Posterior cingulate gyrus (tissue), 11 donors: ENCODE data around the gene EPHA1.
A peak's percentile ranks its signal among the peaks of the same experiment; 100 is the strongest.

Experiments used
- DNase-seq, 10 donors: peaks; one replicate each; pipeline versions ENCODE4 v3.0.0 to v3.0.0-alpha.2; 2020 to 2021; ENCODE audit warnings: mixed read lengths in 3 of 10
- intact Hi-C: fragments of 100-400 bp; cut with DNase I; formaldehyde crosslinking; loops from one replicate; pipeline ENCODE4 v1.15.1; 2023

Gene EPHA1

DNA sequence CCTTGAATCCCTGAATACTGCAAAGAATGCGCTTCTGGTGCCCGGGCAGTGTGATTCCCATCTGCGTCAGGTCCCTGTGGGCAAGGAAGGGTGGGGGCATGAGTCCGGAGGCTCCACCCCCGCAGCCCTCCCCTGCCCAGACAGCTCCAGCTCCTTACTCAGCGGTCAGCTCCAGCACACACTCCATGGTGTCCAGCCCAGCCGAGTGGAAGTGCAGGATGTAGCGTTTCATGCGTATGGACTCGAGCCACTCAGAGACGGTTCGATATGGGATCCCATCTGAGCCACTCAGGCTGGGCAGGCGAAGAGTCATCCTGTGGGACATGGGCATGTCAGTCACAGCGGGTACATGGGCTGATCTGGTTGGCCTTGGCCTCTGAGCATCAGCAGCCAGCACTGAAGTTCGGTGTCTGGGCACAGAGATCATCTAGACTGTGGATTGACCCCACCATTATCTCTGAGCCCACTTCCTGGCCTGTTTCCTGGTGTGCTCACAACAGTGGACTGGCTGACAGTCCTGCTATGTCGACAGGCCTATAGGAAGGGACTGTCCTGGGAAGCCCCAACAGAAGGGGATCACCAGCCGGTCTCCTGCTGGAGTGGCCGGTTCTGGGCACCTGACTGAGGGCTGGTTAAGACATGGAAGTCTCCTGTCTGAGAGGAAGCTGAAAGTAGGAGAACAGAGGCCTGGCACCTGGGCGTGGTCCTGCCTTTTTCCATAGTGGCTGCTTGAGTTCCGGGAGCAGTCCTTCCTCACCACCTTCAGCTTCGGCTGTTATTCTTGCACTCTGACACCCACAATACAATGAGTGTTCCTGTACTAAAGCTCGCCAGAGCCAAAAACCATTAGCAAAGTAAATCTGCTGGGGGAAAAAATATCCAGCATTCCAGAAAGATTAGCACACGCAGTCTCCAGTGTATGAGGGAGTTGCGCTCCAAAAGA, 16.9 kb downstream of the EPHA1 start:
- intact Hi-C loops: no loop called here
- peak in 2 of 10 donors; percentile 74 to 87 for DNase-seq

DNA sequence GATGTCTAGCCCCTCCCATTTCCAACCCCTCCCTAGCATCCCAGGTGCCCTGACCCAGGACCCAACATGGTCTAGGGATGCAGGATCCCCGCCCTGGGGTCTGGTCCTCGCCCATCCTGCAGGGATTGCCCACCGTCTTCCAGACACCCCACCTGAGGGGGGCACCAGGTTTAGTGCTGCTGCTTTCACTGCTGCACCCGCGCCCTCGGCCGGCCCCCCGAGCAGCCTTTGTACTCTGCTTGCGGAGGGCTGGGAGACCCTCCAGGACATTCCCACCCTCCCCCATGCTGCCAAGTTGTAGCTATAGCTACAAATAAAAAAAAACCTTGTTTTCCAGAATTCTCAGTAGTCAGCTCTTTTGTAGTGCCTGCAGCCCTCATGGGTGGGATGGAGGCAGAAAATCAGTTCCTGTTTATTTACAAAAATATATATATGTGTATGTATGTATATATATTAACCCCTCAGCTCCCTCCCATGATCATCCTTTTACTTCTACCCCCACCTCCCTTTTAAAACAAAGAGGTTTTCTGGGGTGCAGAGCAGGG, 17.8 kb downstream of the EPHA1 start:
- intact Hi-C loops: no loop called here
- DNase-seq: peak in 2 of 10 donors; percentile 39 to 66

DNA sequence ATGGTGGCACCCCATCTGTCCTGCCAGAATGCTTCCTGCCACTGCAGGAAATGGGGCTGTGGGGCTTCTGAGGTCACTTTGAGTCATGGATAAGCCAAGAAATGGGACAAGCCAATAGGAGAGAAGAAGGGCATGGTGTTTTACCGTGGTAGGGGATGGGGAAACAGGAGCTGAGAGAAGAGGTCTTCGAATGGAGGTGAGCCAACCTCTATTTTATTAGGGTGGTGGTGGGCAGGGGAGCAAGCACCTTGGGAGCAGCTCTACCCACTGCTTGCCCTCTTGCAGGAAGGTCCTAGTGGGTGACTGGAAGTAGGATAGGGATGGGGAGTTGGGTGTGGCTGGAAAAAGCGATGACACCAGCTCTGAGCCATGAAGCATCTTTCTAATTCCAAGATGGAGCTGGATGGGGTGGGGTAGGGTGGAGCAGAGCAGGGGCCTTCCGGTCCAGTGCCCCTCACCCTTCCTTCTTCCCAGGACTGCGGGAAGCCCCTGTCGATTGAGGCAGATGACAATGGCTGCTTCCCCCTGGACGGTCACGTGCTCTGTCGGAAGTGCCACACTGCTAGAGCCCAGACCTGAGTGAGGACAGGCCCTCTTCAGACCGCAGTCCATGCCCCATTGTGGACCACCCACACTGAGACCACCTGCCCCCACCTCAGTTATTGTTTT, 18.4 kb downstream of the EPHA1 start:
- intact Hi-C loops: no loop called here

GRCh38 chr7:143389316-143390103, 19.1 kb downstream of the EPHA1 start:
- intact Hi-C loops: no loop called here
- peak in 2 of 10 donors; percentile 67 to 81 for DNase-seq

More for the DNA sequence above, 18.4 kb downstream of the EPHA1 start:
- DNase-seq: peak in 1 of 10 donors; percentile 67

DNA sequence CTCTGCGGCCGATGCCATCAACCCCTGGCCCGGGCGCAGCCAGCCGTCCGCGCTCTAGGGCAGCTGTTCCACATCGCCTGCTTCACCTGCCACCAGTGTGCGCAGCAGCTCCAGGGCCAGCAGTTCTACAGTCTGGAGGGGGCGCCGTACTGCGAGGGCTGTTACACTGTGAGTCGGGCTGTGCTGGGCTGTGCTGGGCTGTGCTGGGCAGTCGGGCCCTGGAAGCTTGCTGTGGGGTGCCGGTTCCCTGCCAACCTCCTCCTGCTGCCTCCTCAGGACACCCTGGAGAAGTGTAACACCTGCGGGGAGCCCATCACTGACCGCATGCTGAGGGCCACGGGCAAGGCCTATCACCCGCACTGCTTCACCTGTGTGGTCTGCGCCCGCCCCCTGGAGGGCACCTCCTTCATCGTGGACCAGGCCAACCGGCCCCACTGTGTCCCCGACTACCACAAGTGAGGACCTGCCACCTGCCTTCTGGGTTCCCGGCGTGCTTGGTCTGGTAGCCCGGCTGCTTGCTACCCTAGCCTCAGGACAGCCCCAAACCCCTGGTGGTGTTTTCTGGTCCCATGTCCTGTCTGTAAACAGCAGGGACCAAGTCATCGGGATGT, 20.1 kb downstream of the EPHA1 start:
- intact Hi-C loops: no loop called here
- DNase-seq: peak in 2 of 10 donors; percentile 79 to 84

DNA sequence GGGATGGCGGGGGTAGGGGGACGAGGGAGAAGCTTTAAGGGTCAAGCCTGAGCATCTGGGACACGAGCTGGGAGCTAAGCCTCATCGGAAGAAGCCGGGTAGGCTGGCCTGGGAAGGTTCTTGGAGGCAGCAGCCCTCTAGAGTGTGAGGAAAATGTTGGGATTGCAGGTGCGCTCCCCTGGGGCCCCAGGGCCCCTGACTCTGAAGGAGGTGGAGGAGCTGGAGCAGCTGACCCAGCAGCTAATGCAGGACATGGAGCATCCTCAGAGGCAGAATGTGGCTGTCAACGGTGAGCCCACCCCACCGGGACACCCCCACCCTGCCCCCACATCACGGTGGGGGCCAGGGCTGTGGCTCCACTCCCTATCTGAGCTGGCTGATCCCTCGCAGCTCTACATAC, 20.6 kb downstream of the EPHA1 start:
- intact Hi-C loops: no loop called here
- peak in 1 of 10 donors; percentile 61 for DNase-seq

DNA sequence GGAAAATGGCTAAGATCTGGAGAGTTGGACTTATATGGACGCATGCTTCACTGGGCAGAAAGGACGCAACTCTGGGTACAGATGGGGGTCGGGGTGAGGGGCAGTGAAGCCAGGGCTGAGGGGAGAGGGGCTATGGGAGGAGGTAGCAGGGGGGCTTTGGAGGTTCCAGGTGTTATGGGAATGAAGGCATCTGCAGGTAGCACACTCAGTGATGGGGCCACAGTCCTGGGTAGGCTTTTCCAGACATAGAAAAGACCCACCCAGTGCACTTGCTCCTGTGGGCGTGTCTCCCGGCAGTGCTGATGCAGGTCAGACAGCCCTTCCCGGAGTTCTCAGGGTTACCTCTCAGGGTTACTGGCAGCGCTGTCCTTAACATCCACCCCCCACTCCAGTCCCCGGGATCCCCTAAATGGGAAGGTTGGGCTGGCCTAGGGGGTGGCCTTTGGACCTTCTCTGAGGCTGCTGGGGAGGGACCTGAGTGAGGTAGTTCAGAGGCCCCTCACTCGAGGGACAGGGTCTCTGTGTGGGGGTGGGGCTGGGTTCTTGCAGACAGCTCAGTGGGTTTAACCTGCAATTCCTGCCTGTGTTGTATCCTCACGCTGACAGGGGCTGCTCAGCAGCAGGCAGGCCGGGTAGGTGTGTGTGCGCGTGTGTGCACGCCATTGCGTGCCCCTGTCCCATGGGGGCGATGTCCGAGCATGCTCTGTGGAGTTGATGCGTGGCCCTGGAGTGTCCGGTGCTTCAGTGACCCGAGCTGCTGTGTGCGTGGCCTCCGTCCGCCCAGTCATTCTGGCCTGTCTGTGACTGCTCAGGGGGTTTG, 21.3 kb downstream of the EPHA1 start:
- peak in 3 of 10 donors; percentile 47 to 78 (median 57) for DNase-seq
- intact Hi-C loops: no loop called here

- intact Hi-C loops: no loop called here
Observed at GRCh38 chr7:143385891-143386781, 22.5 kb downstream of the EPHA1 start.

GRCh38 chr7:143384661-143385631, 23.7 kb downstream of the EPHA1 start:
- peak in 2 of 10 donors; percentile 55 to 59 for DNase-seq
- intact Hi-C loops: no loop called here

More at GRCh38 chr7:143385891-143386781, 22.5 kb downstream of the EPHA1 start:
- DNase-seq: peak in 4 of 10 donors; percentile 42 to 88 (median 80)

DNA sequence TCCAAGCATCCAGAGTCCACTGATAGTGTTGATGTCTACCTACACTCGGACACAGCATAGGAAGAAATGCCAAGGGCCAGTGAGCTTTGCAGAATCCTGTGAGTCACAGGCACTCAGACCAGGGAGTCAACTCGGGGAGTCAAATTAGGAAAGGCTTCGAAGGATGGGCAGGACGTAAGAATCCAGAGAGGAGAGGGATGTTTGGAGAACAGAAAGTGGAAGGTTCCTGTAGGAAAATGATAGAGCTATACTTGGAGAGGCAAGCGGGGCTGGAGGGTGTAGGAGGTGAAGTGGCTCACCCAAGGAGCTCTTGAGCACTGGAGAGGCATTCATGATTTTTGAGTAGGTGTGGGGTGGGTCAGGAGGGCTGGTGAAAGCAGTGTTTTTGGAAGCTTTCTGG, 24.5 kb downstream of the EPHA1 start:
- DNase-seq: peak in 3 of 10 donors; percentile 8 to 36 (median 8)
- intact Hi-C loops: no loop called here

DNA sequence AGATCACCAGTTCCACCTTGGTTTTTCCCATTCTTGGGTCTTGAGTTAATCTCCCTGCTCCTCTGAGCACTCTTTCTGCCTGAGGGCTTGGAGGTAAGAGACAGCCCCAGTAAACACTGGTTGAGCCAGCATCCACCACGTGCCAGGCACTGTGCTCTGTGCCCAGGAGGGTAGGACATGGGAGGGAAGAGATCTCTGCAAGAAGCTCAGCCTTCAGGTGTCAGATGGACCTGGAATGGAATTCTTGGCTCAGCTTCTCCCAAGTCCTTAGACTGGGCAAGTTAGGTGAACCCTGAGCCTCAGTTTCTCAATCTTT, 25.1 kb downstream of the EPHA1 start:
- intact Hi-C loops: no loop called here
- DNase-seq: peak in 3 of 10 donors; percentile 23 to 49 (median 46)

DNA sequence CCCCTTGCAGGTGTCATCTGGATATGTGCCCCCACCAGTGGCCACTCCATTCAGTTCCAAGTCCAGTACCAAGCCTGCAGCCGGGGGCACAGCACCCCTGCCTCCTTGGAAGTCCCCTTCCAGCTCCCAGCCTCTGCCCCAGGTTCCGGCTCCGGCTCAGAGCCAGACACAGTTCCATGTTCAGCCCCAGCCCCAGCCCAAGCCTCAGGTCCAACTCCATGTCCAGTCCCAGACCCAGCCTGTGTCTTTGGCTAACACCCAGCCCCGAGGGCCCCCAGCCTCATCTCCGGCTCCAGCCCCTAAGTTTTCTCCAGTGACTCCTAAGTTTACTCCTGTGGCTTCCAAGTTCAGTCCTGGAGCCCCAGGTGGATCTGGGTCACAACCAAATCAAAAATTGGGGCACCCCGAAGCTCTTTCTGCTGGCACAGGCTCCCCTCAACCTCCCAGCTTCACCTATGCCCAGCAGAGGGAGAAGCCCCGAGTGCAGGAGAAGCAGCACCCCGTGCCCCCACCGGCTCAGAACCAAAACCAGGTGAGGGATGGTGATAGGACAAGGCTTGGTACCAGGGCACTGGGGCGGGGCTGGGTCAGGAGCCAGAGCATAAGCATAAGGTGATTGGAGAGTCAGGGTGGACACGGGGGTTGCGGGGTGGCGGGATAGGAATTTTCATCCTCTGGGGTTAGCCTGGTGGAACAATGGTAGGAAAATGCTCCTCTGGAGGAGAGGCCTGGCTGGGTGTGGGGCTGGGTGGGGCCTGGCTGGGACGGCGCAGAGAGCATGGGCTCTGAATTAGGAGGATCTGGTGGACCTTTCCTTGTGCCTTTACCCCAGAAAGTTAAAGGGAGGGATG, 25.6 kb downstream of the EPHA1 start:
- peak in 3 of 10 donors; percentile 52 to 81 (median 66) for DNase-seq
- intact Hi-C loops: no loop called here

DNA sequence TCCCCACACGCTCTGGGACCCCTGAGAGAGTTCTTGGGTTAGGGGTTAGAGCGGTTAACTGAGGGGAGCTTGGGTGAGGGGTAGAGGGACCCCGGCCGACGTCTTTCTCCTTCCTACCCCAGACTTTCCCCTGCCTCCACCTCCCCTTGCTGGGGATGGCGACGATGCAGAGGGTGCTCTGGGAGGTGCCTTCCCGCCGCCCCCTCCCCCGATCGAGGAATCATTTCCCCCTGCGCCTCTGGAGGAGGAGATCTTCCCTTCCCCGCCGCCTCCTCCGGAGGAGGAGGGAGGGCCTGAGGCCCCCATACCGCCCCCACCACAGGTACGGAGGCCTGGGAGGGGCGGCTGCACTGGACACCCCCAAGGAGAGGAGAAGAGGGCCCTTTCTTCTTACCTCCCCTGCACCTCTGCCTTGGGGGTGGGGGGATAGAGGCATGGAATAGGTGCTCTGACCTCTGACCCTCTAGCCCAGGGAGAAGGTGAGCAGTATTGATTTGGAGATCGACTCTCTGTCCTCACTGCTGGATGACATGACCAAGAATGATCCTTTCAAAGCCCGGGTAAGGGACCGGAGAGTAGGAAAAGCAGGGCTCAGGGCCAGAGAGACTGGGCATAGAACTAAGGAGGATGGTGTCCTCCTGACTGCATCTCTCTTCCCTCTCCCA, 26.4 kb downstream of the EPHA1 start:
- intact Hi-C loops: no loop called here

GRCh38 chr7:143381427-143382125, 27.1 kb downstream of the EPHA1 start:
- intact Hi-C loops: loop anchor here (2.0 kb wide), 1 partner anchor 35 kb away; no protein-coding TSS in a partner anchor
- peak; percentile 40 to 95 (median 66) for DNase-seq

More for the DNA sequence above, 26.4 kb downstream of the EPHA1 start:
- peak in 1 of 10 donors; percentile 50 for DNase-seq
